ENCODE data around the gene SESN3. TPM values are rescaled to one million over a fixed set of nuclear protein-coding genes. Genes with fewer than 3 reads are reported as not detected.

SESN3 gene
- 87.0 and 96.4 TPM in 2 replicates for polyA plus RNA-seq (2013)

GRCh38 chr11:95231127-95231880, at the start of gene SESN3:
TSS of gene SESN3 (minus strand) at chr11:95231202. CDS start at chr11:95230860, 342 bp downstream.
- H3K4me3 ChIP-seq (ENCODE audit: low read depth, low read length) = peak within 1 kb of the TSS; percentile 96
- peak; percentile 99 to 100 for DNase-seq
- peak within 1 kb of the TSS; percentile 91 for H3K27ac ChIP-seq (ENCODE audit: low read depth, low read length)
- H3K4ac ChIP-seq (ENCODE audit: low read depth, low read length) = peak within 1 kb of the TSS; percentile 100
- peak within 1 kb of the TSS; percentile 86 for H2BK120ac ChIP-seq (ENCODE audit: insufficient read depth, low read length, poor library complexity)
- H3K4me2 ChIP-seq (ENCODE audit: low read length) = peak within 1 kb of the TSS; percentile 59
- no CpG with 5 or more reads among the region's 40 CpGs for WGBS (ENCODE audit: extremely low coverage, insufficient coverage, insufficient read length)
- peak within 1 kb of the TSS; percentile 96 for H3K9ac ChIP-seq (ENCODE audit: low read length)
- H3K14ac ChIP-seq (ENCODE audit: low read length) = peak within 1 kb of the TSS; percentile 81
- H3K27me3 ChIP-seq (ENCODE audit: insufficient read depth, low read length) = no peaks in the 10 kb centered on the region
- H2BK12ac ChIP-seq (ENCODE audit: low read length) = peak within 1 kb of the TSS; percentile 48
- H3K18ac ChIP-seq (ENCODE audit: low read length) = peak within 1 kb of the TSS; percentile 94
- H3K36me3 ChIP-seq (ENCODE audit: control insufficient read depth in 1 of 2, insufficient read depth in 2 of 2, low read length in 2 of 2) = no peaks in the 10 kb centered on the region
- H3K4me1 ChIP-seq (ENCODE audit: control insufficient read depth in 1 of 2, insufficient read depth in 2 of 2, low read length in 2 of 2) = peaks cover 2 to 6% of the 10 kb centered on the region in 2 experiments
- H3K23ac ChIP-seq (ENCODE audit: low read length) = no peak within 1 kb of the TSS
- peak within 1 kb of the TSS; percentile 77 for H4K12ac ChIP-seq (ENCODE audit: low read depth, low read length)
- peak within 1 kb of the TSS; percentile 59 for H2AFZ ChIP-seq (ENCODE audit: insufficient read depth, low read length, poor library complexity)
- peak within 1 kb of the TSS; percentile 47 for H2AK5ac ChIP-seq (ENCODE audit: low read length)
- H3K79me2 ChIP-seq (ENCODE audit: control insufficient read depth, insufficient read depth, low read length, poor library complexity) = peaks cover 19% of the 10 kb centered on the region
- H4K8ac ChIP-seq (ENCODE audit: low read depth, low read length) = peak within 1 kb of the TSS; percentile 81
- H4K91ac ChIP-seq (ENCODE audit: low read depth, low read length) = peak within 1 kb of the TSS; percentile 82
- peaks cover 17% of the 10 kb centered on the region for H3K79me1 ChIP-seq (ENCODE audit: low read length)
- H3K9me3 ChIP-seq (ENCODE audit: insufficient read depth, low read depth, low read length) = peaks cover 1% of the 10 kb centered on the region
- H2BK5ac ChIP-seq (ENCODE audit: low read depth, low read length, poor library complexity) = peak within 1 kb of the TSS; percentile 97

- DNase-seq = peak in 1 of 2 donors; percentile 61
- no peaks in the 10 kb centered on the region for H3K9me3 ChIP-seq (ENCODE audit: insufficient read depth, low read depth, low read length)
- peak overlapping the region; percentile 62 for H4K8ac ChIP-seq (ENCODE audit: low read depth, low read length)
- peak overlapping the region; percentile 35 for H3K4me2 ChIP-seq (ENCODE audit: low read length)
- H2AK5ac ChIP-seq (ENCODE audit: low read length) = peak overlapping the region; percentile 91
- H3K27me3 ChIP-seq (ENCODE audit: insufficient read depth, low read length) = no peaks in the 10 kb centered on the region
- no peak overlapping the region for H2AFZ ChIP-seq (ENCODE audit: insufficient read depth, low read length, poor library complexity)
- H3K9ac ChIP-seq (ENCODE audit: low read length) = no peak overlapping the region
- H3K23ac ChIP-seq (ENCODE audit: low read length) = no peak overlapping the region
- H2BK5ac ChIP-seq (ENCODE audit: low read depth, low read length, poor library complexity) = peak overlapping the region; percentile 86
- H2BK12ac ChIP-seq (ENCODE audit: low read length) = peak overlapping the region; percentile 99
- H3K4me3 ChIP-seq (ENCODE audit: low read depth, low read length) = no peak overlapping the region
- peak overlapping the region; percentile 77 for H3K14ac ChIP-seq (ENCODE audit: low read length)
- H3K36me3 ChIP-seq (ENCODE audit: control insufficient read depth in 1 of 2, insufficient read depth in 2 of 2, low read length in 2 of 2) = peaks cover 0 to 2% of the 10 kb centered on the region in 2 experiments
- H3K4ac ChIP-seq (ENCODE audit: low read depth, low read length) = peak overlapping the region; percentile 97
- peak overlapping the region; percentile 94 for H2BK120ac ChIP-seq (ENCODE audit: insufficient read depth, low read length, poor library complexity)
- peaks cover 10 to 24% of the 10 kb centered on the region in 2 experiments for H3K4me1 ChIP-seq (ENCODE audit: control insufficient read depth in 1 of 2, insufficient read depth in 2 of 2, low read length in 2 of 2)
- peak overlapping the region; percentile 94 for H4K91ac ChIP-seq (ENCODE audit: low read depth, low read length)
- no peak overlapping the region for H4K12ac ChIP-seq (ENCODE audit: low read depth, low read length)
- peaks cover 35% of the 10 kb centered on the region for H3K79me1 ChIP-seq (ENCODE audit: low read length)
- no CpG with 5 or more reads among the region's 6 CpGs for WGBS (ENCODE audit: extremely low coverage, insufficient coverage, insufficient read length)
- H3K79me2 ChIP-seq (ENCODE audit: control insufficient read depth, insufficient read depth, low read length, poor library complexity) = peaks cover 10% of the 10 kb centered on the region
- peak overlapping the region; percentile 62 for H3K18ac ChIP-seq (ENCODE audit: low read length)
- peak overlapping the region; percentile 89 for H3K27ac ChIP-seq (ENCODE audit: low read depth, low read length)
Observed at GRCh38 chr11:95279921-95280868, 49.2 kb upstream of the SESN3 start.

- no peaks in the 10 kb centered on the region for H3K27me3 ChIP-seq (ENCODE audit: insufficient read depth, low read length)
- H3K14ac ChIP-seq (ENCODE audit: low read length) = no peak overlapping the region
- no peaks in the 10 kb centered on the region for H3K36me3 ChIP-seq (ENCODE audit: control insufficient read depth in 1 of 2, insufficient read depth in 2 of 2, low read length in 2 of 2)
- peak; percentile 59 to 86 for DNase-seq
- peaks cover 24% of the 10 kb centered on the region for H3K79me1 ChIP-seq (ENCODE audit: low read length)
- no peak overlapping the region for H3K23ac ChIP-seq (ENCODE audit: low read length)
- H4K12ac ChIP-seq (ENCODE audit: low read depth, low read length) = no peak overlapping the region
- no peak overlapping the region for H4K8ac ChIP-seq (ENCODE audit: low read depth, low read length)
- H2AK5ac ChIP-seq (ENCODE audit: low read length) = no peak overlapping the region
- no peak overlapping the region for H4K91ac ChIP-seq (ENCODE audit: low read depth, low read length)
- peaks cover 6 to 16% of the 10 kb centered on the region in 2 experiments for H3K4me1 ChIP-seq (ENCODE audit: control insufficient read depth in 1 of 2, insufficient read depth in 2 of 2, low read length in 2 of 2)
- H3K4ac ChIP-seq (ENCODE audit: low read depth, low read length) = no peak overlapping the region
- no CpG with 5 or more reads among the region's 2 CpGs for WGBS (ENCODE audit: extremely low coverage, insufficient coverage, insufficient read length)
- H3K4me2 ChIP-seq (ENCODE audit: low read length) = no peak overlapping the region
- H3K27ac ChIP-seq (ENCODE audit: low read depth, low read length) = peak overlapping the region; percentile 95
- no peak overlapping the region for H2AFZ ChIP-seq (ENCODE audit: insufficient read depth, low read length, poor library complexity)
- no peak overlapping the region for H3K4me3 ChIP-seq (ENCODE audit: low read depth, low read length)
- no peak overlapping the region for H2BK12ac ChIP-seq (ENCODE audit: low read length)
- peaks cover 6% of the 10 kb centered on the region for H3K79me2 ChIP-seq (ENCODE audit: control insufficient read depth, insufficient read depth, low read length, poor library complexity)
- no peak overlapping the region for H2BK5ac ChIP-seq (ENCODE audit: low read depth, low read length, poor library complexity)
- no peak overlapping the region for H2BK120ac ChIP-seq (ENCODE audit: insufficient read depth, low read length, poor library complexity)
- H3K9me3 ChIP-seq (ENCODE audit: insufficient read depth, low read depth, low read length) = no peaks in the 10 kb centered on the region
- H3K18ac ChIP-seq (ENCODE audit: low read length) = no peak overlapping the region
- H3K9ac ChIP-seq (ENCODE audit: low read length) = no peak overlapping the region
Observed at GRCh38 chr11:95277868-95278267, 46.9 kb upstream of the SESN3 start.

- no peak overlapping the region for H3K14ac ChIP-seq (ENCODE audit: low read length)
- no peak overlapping the region for H4K8ac ChIP-seq (ENCODE audit: low read depth, low read length)
- no peaks in the 10 kb centered on the region for H3K9me3 ChIP-seq (ENCODE audit: insufficient read depth, low read depth, low read length)
- DNase-seq = no peak
- H3K4ac ChIP-seq (ENCODE audit: low read depth, low read length) = no peak overlapping the region
- no peaks in the 10 kb centered on the region for H3K36me3 ChIP-seq (ENCODE audit: control insufficient read depth in 1 of 2, insufficient read depth in 2 of 2, low read length in 2 of 2)
- no peak overlapping the region for H3K18ac ChIP-seq (ENCODE audit: low read length)
- H4K12ac ChIP-seq (ENCODE audit: low read depth, low read length) = no peak overlapping the region
- no peak overlapping the region for H3K4me3 ChIP-seq (ENCODE audit: low read depth, low read length)
- H2AFZ ChIP-seq (ENCODE audit: insufficient read depth, low read length, poor library complexity) = no peak overlapping the region
- peaks cover 6% of the 10 kb centered on the region for H3K79me2 ChIP-seq (ENCODE audit: control insufficient read depth, insufficient read depth, low read length, poor library complexity)
- H3K9ac ChIP-seq (ENCODE audit: low read length) = no peak overlapping the region
- no peak overlapping the region for H2BK5ac ChIP-seq (ENCODE audit: low read depth, low read length, poor library complexity)
- no peaks in the 10 kb centered on the region for H3K27me3 ChIP-seq (ENCODE audit: insufficient read depth, low read length)
- H3K79me1 ChIP-seq (ENCODE audit: low read length) = peaks cover 17% of the 10 kb centered on the region
- no peak overlapping the region for H2BK12ac ChIP-seq (ENCODE audit: low read length)
- no CpG with 5 or more reads among the region's 4 CpGs for WGBS (ENCODE audit: extremely low coverage, insufficient coverage, insufficient read length)
- no peak overlapping the region for H3K4me2 ChIP-seq (ENCODE audit: low read length)
- H2BK120ac ChIP-seq (ENCODE audit: insufficient read depth, low read length, poor library complexity) = no peak overlapping the region
- no peak overlapping the region for H4K91ac ChIP-seq (ENCODE audit: low read depth, low read length)
- no peak overlapping the region for H2AK5ac ChIP-seq (ENCODE audit: low read length)
- H3K4me1 ChIP-seq (ENCODE audit: control insufficient read depth in 1 of 2, insufficient read depth in 2 of 2, low read length in 2 of 2) = peaks cover 6 to 10% of the 10 kb centered on the region in 2 experiments
- no peak overlapping the region for H3K23ac ChIP-seq (ENCODE audit: low read length)
- no peak overlapping the region for H3K27ac ChIP-seq (ENCODE audit: low read depth, low read length)
Observed at GRCh38 chr11:95276139-95276538, 45.1 kb upstream of the SESN3 start.
